WI38 (cell line): ENCODE measurements around the gene RCOR3.

Experiments
- H3K4me3 ChIP-seq: 2 replicates; pipeline ENCODE4 v1.5.1; 2011; ENCODE audit warnings: low read depth, mild to moderate bottlenecking, control low read depth, low read length
- CTCF ChIP-seq: IDR thresholded peaks from 2 replicates; pipeline ENCODE4 v1.5.1; 2012; ENCODE audit warnings: low read depth, mild to moderate bottlenecking, control low read depth, low read length

RCOR3 gene

GRCh38 chr1:211279340-211279739, 20.2 kb downstream of the RCOR3 start:
- no peak for TF ChIP-seq CTCF
- no peak overlapping the region for H3K4me3 ChIP-seq

- no peak overlapping the region for H3K4me3 ChIP-seq
- TF ChIP-seq CTCF, result no peak
These were observed 21.7 kb downstream of the RCOR3 start for GRCh38 chr1:211280910-211281309.

- no peak for TF ChIP-seq CTCF
- no peak overlapping the region for H3K4me3 ChIP-seq
These were observed 22.3 kb downstream of the RCOR3 start for GRCh38 chr1:211281320-211282022.

- TF ChIP-seq CTCF, result no peak
These were observed 22.8 kb downstream of the RCOR3 start for GRCh38 chr1:211282023-211282373.

GRCh38 chr1:211285196-211285595, 26.0 kb downstream of the RCOR3 start:
- H3K4me3 ChIP-seq, result no peak overlapping the region
- no peak for TF ChIP-seq CTCF

More at GRCh38 chr1:211282023-211282373, 22.8 kb downstream of the RCOR3 start:
- no peak overlapping the region for H3K4me3 ChIP-seq

GRCh38 chr1:211287218-211287617, 28.1 kb downstream of the RCOR3 start:
- no peak for TF ChIP-seq CTCF
- no peak overlapping the region for H3K4me3 ChIP-seq

- no peak overlapping the region for H3K4me3 ChIP-seq
- TF ChIP-seq CTCF, result no peak
These were observed 33.2 kb downstream of the RCOR3 start for GRCh38 chr1:211292411-211292810.
